ENCODE data around the gene BRD4.

The BRD4 gene

DNA sequence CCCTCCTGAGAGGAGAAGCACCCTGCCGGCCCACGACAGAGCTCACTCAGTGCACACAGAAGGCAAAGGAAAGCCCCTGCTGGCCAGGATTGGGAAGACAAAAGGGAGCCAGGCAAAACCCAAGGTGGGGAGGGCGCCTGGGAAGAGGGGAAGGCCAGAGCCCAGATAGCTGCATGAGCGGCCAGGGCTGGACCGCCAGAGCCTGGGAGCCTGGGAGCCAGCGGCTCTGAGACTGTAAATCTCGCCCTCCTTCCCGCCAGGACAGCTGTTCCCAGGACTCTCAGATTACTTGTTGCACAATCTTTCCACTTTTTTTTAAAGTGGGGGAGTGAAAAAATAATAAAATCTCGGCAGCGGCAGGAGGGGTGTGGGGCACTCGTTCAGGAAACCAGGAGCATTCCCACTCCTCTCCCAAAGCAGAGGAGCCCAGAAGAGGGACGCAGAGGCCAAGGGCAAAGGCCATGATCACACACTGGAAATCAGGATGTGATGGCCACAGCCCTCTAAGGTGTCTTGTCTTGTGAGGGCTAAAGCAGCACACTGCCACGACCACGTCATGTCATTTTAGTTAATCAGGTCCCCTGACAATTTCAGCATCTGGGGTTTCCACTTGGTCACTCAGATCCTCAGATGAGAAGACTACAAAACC lies 80.5 kb downstream of the BRD4 start:
- FAIRE-seq = no peak

DNA sequence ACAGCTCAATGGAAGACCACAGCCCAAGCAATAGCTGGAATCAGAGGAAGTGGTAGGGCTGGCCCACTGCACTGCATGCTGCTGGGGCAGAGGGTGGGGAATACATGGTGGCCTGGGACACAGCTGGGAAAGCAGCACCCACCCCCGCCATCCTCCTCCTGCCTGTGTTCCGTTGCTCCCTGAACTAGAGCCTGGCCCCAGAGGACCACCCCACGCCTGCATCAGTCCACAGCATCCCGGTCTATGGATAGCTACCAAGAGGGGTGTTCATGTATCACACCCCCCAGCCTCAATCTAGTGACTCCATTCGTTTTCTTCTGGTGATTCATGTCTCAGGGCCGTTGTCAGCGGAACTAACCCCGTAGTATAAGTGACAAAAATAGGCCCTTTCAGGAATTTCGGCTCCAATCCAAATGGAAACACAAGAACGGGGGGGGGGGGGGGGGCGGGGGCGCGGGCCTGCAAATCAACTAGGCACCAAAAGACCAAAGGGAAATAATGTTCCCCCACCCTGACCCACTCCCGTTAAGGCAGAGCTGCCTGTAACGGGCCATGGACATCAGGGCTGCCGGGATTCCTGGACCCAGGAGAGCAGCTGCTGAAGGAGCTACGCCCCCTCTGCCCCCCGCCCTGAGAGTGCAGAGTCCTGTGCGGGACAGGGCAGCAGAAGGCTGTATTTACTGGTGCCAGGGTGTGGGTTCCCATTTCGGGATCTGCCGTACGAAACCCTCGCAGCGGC lies 81.2 kb downstream of the BRD4 start:
- FAIRE-seq (no peak), DNase-seq (ENCODE audit: insufficient read length, low spot score) (no peak)

More for the DNA sequence above, 80.5 kb downstream of the BRD4 start:
- no peak for DNase-seq (ENCODE audit: insufficient read length, low spot score)

DNA sequence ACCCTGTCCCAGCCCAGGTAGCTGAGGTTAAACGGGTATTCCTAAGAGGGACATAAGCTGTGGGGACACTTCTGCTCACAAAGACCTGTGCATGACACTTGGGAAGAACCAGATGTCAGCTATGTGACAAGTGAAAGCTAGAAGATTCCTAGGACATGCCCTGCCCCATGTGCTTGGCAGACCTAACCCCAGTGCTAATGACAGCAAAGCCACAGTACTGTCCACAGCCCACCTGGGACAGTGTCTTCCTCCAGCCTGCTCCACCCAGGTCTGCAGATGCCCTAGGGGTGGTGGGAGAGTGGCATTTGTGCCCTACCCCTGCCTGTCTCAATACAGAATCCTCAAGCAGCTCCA lies 81.7 kb downstream of the BRD4 start:
- FAIRE-seq (no peak), DNase-seq (ENCODE audit: insufficient read length, low spot score) (no peak)

DNA sequence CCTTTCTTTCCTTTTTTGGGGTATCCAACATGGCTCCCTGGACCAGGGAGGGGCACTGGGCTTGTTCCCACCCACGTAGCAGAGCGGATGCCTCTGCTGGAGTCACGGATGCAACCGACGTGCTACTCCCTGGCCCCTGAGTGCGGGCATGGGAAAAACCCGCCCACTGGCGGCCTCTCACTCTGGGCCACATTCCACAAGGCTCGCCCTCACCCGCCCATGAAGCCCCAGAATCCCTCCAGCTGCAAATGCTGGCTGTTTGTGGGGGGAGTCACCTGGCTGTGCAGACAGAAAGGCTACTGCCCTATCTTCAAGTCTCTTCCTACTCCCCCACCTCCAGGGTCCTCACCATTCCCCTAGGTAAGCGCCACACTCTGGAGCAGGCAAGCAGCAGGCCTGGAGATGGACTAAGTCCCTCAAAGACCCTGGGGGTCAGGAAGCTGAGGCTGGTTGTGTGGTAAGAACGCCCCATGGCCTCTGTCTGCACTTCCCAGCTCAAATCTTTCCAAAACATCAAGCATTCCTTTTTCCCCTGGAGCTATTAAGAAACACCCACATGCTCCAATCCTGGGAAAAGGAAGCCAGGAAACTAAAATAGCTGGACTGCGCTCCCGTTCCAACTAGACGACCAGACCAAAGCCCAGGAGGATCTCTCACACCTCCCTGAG lies 82.2 kb downstream of the BRD4 start:
- DNase-seq (ENCODE audit: insufficient read length, low spot score) (no peak), FAIRE-seq (no peak)

DNA sequence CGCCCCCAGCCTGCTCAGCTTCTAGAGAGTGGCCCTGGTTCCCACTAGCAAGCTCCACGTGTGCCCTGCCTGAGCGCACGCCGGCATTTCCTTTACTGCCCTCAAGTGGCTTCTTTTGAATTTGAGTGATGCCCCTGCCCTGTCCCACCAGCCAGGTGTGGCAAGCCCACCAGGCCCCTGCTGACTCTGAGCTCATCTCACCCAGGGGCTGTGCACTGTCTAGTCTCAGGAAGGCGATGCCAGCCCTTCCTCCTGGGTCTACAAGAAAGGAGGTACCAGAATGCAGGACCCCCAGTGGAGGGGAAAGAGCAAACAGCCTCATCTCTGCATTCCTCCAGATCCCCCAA lies 82.8 kb downstream of the BRD4 start:
- DNase-seq (ENCODE audit: insufficient read length, low spot score) = no peak
- FAIRE-seq = no peak

DNA sequence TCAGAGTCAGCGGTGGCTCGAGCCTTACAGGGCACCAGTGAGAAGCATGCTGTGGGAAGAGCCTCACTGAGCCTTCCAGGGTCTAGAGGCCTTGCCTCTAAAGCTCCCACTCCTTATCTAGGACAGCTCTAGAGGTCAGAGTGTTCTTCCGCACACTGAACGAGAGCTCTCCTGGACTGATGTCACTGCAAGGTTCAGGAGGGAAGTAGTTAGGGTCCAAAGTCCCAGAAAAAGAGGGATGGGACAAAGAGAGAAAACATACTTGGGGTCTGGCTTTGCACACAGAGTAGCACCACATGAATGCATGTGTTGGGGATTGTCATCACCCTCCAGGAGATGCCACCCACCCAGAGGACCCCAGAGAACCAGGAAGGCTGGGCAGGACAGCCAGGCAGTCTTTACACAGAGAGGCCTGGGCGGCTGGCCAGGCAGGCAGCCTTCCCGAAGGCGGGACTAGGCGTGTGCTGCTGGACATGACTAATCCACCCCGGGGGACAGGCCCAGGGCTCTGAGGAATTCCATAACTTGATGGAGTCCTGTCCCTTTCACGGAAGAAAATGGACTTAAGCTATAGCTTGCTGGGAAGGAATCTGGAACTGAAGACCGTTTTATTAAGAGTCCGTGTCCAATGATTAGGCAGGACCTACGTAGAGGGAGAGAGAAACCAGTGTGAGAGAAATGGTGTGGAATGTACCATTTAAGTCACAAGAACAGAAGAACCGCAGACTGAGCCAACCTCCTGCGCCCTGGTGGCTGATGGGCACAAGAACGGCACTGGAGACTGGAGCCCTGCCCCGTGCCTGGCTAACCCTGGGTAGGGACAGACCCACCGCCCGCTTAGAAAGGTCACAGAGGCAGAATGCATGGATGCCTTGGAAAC lies 83.5 kb downstream of the BRD4 start:
- FAIRE-seq (no peak), DNase-seq (ENCODE audit: insufficient read length, low spot score) (no peak)

DNA sequence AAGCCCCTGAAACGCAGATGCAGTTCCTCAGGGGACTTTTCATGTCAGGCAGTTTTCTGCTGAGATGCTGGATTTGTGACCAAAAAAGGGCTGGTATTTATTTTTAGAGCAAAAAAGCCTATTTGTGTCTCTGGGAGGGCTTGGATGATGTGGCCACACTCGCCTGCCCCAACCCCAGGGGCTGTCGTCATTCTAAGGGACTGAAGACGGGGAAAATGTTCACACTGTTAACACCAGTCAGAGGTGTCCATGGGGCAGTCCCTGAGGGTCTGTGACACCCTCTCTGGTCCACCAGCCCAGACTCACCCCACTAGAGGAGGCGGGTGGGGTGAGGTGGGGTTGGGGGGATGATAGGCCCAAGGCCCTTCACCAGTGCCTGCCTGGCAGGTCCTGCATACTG lies 84.2 kb downstream of the BRD4 start:
- DNase-seq (ENCODE audit: insufficient read length, low spot score) = no peak
- FAIRE-seq = no peak

DNA sequence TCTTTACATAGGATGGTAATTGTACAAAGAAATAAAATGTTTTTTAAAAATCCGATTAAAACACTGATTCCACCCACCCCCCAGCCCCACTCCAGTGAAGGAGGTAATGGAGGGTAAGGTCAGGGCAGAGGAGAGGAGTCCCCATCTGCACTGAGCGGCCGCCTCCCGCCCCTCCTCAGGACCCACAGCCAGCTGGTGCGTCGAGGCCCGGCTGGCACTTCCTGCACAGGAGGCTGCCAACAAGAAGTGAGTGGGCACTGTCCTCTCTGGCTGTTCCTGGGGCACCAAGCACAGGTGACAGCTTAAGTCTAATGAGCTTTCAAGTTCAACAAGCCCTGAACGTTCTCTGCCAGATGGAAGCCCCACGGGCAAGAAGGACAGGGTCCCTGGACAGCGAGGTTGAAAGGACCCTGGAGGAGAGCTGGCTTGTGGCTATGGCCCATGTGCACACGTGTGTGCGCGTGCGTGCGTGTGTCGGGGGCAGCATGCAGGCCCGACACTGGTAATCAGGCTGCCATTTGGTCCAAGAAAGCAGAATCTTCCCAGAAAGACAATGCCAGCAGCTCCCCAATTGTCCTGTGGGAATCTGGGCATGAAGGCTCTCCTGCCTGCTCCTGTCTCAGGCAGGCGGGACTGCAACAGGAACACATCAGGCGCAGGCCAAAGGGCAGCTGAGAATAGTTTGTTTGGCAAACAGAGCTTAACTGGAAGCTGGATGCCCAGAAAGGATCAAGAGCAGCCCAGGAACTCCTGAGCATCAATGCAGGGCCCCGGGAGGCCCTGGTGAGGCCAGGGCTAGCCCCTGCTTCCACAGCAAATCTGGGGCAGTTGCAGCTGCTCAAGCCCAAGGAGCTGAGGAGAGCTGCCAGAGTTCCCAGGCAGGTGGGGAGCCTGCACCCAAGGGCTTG lies 85.0 kb downstream of the BRD4 start:
- DNase-seq (ENCODE audit: insufficient read length, low spot score) = no peak
- FAIRE-seq = no peak

DNA sequence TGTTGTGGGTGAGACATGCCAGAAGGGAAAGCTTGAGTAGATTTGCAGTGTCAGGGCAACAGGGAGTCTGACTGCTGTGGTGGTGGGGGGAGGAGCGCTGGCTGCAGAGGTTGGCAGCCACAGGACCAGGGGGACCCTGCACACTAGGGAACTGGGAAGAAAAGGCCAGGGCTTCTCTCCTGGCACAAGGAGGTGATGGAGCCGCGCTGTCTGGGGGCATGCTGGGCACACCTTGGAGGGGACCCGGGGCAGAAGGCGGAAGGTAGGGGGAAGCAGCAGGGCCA lies 86.2 kb downstream of the BRD4 start:
- DNase-seq (ENCODE audit: insufficient read length, low spot score) (no peak), FAIRE-seq (no peak)

DNA sequence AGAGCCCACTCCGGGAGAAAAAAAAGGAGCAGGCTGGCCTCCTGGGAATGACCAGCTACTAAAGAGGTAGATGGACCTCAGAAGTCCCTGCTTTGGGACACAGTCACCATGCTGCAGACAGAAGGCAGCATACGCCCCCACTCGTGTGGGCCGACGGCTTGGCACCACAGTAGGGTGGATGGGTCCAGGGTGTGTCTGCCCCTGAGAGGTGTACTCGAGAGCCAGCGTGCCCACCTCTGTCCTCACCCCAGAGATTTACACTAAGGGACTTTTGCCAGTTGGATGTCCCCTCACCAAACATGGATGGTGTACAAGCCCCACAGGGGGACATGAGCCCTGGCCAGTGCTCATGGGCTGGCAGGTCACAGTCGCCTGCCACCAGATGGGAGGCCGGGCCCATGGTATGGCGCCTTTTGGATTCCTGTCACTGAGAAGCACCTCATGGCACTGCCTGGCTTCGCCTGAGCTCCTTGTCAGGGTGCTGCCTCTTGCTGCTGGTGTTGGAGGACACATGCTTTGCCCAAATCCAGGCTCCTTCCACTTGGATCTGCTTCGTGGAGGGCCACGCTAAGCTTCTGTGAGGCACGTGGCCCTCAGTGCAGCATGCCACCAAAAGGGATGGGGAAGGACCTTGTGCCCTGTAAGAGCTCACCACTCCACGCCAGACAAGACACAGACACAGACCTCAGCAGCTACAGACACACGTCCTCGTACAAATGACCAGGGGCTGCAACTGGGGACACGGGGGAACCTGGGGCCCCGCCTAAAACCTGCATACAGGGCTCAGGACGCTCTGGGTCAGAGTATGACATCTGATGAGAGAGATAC lies 86.8 kb downstream of the BRD4 start:
- FAIRE-seq (no peak), DNase-seq (ENCODE audit: insufficient read length, low spot score) (no peak)

DNA sequence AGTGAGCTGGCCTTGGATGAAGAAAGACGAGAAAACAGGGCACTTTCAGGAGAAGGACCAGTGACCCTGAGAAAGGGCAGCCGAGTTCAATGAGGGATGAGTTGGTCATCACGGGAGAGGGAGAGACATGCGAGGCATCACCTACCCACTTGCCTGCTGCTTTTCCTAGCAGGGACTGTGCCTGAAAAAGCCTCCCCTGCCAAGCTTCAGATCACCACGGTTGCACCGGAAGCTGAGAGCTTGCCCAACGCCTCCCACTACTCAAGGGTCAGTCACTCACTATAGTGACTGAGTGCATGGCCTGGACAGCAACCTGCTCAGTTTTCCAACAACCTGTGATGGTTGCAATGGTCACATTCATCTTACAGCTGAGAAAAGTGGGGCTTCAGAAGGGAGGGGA lies 87.5 kb downstream of the BRD4 start:
- no peak for DNase-seq (ENCODE audit: insufficient read length, low spot score)
- FAIRE-seq = no peak

DNA sequence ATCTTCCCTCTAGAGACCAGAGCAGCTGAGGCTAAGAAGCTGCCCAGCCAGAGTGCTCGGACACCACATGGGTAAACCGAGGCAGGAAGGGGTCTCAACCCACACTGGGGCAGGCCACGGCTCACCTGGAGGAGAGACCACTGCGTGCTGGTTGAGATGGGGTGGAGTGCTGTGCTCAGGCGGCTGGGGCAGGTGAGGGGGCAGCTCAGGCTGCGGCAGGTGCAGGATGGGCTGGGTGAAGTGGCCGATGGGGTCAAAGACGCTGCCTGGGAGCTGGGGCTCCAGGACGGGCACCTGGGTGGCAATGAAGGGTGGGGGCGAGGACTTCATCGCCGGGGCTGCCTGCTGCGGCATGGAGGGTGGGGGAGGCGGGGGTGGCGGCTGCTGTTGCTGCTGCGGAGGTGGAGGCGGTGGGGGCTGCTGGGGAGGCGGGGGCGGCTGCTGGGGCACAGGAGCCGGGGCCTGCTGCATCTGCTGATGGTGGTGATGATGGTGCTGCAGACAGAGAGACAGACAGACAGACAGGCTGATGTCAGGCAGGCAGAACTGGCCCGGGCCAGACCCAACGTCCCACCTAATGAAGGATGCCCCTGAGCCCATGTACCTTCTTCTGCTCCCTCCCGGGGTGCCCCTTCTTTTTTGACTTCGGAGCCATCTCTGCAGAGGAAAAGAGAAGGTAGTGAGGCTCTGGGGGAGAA lies 88.1 kb downstream of the BRD4 start:
- no peak for DNase-seq (ENCODE audit: insufficient read length, low spot score)
- FAIRE-seq = no peak

DNA sequence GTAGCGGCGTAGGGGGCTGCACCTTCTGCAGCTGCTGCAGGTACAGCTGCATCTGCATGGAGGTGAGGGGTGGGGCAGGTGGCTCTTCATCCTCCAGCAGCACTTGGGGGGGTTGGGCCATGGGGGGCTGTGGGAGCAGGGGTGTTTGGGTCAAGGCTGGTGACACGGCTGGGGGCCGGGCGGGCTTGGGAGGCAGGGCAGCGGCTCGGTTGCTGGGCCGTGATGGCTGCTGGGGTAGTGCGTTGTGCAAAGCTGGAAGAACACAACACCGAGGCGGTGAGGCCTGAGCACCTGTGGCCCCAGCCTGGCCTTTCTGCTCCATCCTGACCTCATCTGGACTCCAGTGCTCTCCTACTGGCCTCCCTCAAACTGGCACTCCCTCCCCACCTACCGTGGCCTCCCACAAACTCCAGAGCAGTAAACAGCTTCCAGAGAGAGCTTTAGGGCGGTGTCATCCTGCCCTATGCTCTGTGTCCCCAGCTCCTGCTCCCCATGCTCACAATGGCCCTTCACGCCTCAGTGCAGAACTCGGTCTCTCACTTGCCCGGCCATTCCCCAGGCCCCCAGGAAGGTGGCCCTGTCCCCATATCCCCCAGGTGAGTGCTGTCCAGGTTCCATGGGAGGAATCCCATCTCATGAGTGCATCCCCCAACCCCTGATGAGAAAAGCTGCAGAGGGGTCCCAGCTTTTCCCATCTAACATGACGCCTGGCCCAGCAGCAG lies 88.9 kb downstream of the BRD4 start:
- no peak for FAIRE-seq

DNA sequence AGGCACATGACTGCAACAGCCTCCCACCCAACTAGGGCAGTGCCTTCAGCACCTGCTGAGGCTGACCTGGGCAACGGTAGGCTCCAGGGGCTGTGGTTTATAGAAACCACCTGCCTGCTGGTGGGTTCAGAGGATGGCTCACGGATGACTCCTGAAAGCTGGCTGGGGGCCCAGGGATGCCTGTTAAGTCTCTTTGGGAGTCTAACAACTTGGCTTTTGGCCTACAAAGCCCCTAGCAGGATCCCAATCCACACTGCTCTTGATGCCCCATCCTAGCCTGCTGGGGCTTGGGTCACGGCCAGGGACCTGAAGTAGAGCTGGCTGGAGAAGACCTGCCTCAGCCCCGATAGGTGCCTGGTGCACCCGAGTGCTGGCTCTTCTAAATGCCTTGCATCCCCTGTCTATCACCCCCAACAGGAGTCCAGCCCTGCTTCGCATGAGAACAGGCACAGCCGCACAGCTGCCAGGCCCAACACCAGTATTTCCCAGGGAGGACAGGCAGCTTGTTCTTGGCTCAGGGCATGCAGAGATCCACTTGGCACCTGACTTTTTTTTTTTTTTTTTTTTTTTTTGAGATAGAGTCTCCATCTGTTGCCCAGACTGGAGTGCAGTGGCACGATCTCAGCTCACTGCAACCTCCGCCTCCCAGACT lies 91.0 kb downstream of the BRD4 start:
- FAIRE-seq (no peak), DNase-seq (ENCODE audit: insufficient read length, low spot score) (no peak)

More for the DNA sequence above, 88.9 kb downstream of the BRD4 start:
- DNase-seq (ENCODE audit: insufficient read length, low spot score) = no peak

DNA sequence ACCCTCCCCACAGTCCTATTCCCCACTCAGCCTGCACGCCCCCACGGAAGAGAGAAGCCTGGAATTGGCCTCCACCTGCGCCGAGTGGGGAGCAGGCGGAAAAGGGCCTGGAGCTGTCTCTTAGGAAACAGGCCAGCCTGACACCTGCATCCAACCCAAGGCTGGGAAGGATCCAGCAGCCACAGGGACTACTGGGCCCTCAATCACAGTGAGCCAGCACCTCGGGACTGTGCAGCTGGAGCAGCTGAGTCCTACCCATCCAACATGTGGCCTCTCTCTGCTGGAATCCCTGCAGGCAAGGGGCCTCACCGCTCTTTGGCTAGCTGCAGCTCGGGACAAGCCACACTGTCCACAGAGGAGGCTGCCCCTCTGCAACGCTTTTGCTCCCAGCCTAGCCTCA lies 91.8 kb downstream of the BRD4 start:
- DNase-seq (ENCODE audit: insufficient read length, low spot score) = no peak
- no peak for FAIRE-seq

DNA sequence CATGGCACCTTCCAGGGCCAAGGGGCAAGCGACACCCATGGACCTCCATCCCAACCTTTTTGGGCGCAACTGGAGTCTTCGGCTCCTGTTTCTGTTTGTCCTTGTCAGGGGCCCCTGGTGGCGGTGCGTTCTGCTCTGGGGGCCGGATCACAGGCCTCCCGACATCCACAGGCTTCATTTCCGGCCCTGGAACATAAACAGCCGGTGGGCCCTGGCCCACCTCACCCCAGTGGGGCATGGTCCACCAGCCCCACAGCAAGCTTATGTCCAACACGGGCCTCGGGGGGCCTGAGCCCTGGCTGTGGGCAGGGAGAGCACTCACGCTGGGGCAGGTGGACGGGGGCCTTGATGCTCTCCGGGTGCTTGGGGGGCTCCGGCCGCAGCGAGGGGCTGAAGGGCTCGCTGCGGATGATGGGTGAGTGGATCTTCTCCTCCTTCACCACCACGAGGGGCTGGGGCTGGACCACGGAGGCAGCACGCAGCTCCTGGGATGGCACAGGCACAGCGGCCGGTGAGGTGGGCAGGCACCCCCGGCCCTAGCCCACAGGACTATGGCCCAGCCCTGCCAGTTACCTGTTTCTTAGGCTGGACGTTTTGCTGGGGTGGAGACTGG lies 92.9 kb downstream of the BRD4 start:
- FAIRE-seq = no peak

DNA sequence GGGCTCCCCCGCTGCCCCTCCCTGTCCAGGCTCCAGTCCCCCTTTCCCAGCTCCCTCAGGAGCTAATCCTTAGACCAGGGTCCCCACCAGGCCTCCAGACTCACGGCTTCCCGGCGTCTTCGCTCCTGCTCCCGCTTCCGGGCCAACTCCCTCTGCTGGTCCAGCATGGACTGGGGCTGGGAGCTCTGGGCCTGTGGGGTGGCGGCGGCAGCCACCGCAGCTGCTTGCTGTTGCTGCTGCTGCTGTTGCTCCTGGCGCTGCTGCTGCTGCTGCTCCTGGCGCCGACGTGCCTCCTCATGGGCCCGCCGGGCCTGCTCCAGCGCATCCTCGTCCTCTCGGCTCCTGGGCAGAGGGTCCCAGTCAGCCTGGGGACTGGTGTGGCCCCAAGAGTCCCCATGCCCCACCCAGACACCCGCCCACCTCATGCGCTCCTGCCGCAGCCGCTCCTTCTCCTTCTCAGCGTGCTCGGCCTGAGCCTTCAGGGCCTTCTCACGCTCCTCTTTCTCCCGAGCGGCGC lies 93.6 kb downstream of the BRD4 start:
- DNase-seq (ENCODE audit: insufficient read length, low spot score) (no peak), FAIRE-seq (no peak)

More for the DNA sequence above, 92.9 kb downstream of the BRD4 start:
- no peak for DNase-seq (ENCODE audit: insufficient read length, low spot score)

Data from GM19239 (cell line).